Activated T-cell treated with anti-CD3 and anti-CD28 coated beads for 48 hours (primary cell): ENCODE data around the gene TMBIM4.

ENCODE experiments used
- DNase-seq: peaks from one replicate; pipeline ENCODE4 v3.0.0-alpha.2; 2020; ENCODE audit warnings: low read depth

The TMBIM4 gene

GRCh38 chr12:66090157-66090556 is 79.6 kb downstream of the TMBIM4 start:
- DNase-seq, result no peak

DNA sequence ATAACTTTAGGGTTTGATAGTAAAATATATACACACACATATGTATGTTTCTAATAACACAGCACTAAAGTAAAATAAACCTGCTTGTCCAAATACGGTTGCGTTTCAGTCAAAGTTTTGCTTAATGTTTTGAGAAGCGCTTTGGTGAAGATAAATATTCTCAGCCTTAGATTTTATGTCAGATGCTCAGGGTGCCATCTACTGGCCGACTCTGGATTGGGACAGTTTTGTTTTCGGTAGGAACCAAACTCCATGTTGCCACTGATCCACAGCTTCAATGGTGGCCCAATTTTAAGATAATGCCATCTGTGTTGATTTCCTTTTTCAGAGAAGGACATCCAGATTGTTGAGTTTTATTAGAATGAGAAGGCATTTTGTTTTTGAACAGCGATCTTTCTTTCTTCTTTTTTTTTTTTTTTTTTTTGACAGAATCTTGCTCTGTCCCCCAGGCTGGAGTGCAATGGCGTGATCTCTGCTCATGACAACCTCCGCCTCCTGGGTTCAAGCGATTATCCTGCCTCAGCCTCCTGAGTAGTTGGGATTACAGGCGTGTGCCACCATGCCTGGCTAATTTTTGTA is 82.3 kb downstream of the TMBIM4 start:
- no peak for DNase-seq

DNA sequence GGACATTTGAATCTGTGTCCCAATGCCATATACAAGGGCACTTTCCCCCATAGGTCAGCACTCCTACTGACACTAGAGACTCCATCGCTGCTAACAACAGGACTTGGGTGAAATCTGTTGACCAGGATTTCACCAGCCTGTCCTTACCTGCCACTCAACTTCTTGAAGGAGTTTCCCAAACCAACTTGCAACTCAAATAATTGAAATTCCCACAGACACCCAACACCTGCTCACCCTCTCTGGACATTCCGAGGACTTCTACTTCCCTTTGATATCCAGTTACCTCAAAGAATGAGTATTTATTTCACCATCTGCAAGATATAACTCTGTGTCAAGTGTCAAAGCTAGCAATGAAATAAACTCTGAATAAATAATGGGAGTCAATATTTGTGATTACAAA is 83.8 kb downstream of the TMBIM4 start:
- DNase-seq, result no peak
